Fibroblast of lung (primary cell): ENCODE measurements around the gene NUP214.

ENCODE experiments used
- CTCF ChIP-seq, 2 donors: IDR thresholded peaks in 1 of 2; conservative IDR thresholded peaks in 1 of 2; 1 replicate in 1 of 2; 2 replicates in 1 of 2; pipeline ENCODE4 v1.5.1; 2011 to 2012; ENCODE audit warnings: low read length in 2 of 2, control low read depth in 1 of 2, inconsistent platforms in 1 of 2, low read depth in 1 of 2, mild to moderate bottlenecking in 1 of 2
- EZH2 ChIP-seq: IDR thresholded peaks from 2 replicates; pipeline ENCODE4 v1.5.1; 2012; ENCODE audit warnings: low read length, control low read depth, mild to moderate bottlenecking; ENCODE audit errors: missing control alignments

GRCh38 chr9:131222460-131222859 is 97.1 kb downstream of the NUP214 start:
- no peak for TF ChIP-seq CTCF (conservative IDR thresholded peaks at IDR 0.05 in 1 of 2, IDR thresholded peaks at IDR 0.05 in 1 of 2; ENCODE audit: low read depth in 1 of 2, low read length in 2 of 2)
- TF ChIP-seq EZH2 = no peak
